ENCODE results near the gene TGFBR3.

- TF ChIP-seq ZNF414 (CRISPR knock-in tag; IDR thresholded peaks at IDR 0.05) (no peak), EZH2 (conservative IDR thresholded peaks at IDR 0.05; ENCODE audit: low read depth, low read length) (no peak), CAMTA2 (CRISPR knock-in tag; IDR thresholded peaks at IDR 0.05; ENCODE audit: borderline replicate concordance) (no peak), NR2C2 (CRISPR knock-in tag; IDR thresholded peaks at IDR 0.05; ENCODE audit: borderline replicate concordance) (no peak), TAF1 (CRISPR knock-in tag; IDR thresholded peaks at IDR 0.05) (no peak), JUNB (CRISPR knock-in tag; IDR thresholded peaks at IDR 0.05; ENCODE audit: borderline replicate concordance) (no peak), HNRNPL (IDR thresholded peaks at IDR 0.05; ENCODE audit: low read depth, low read length) (no peak), BRD4 (CRISPR knock-in tag; IDR thresholded peaks at IDR 0.05) (no peak), KDM1A (CRISPR knock-in tag; IDR thresholded peaks at IDR 0.05) (no peak), NAIF1 (CRISPR knock-in tag; IDR thresholded peaks at IDR 0.05; ENCODE audit: borderline replicate concordance) (no peak), REXO4 (CRISPR knock-in tag; IDR thresholded peaks at IDR 0.05; ENCODE audit: borderline replicate concordance) (no peak), POGK (CRISPR knock-in tag; conservative IDR thresholded peaks at IDR 0.05) (no peak), SMYD3 (CRISPR knock-in tag; IDR thresholded peaks at IDR 0.05) (no peak)
These were observed 15.6 kb downstream of the TGFBR3 start for GRCh38 chr1:91870322-91870721.
